HL-60/S4 treated with phorbol 12-myristate 13-acetate at 8.2 ng/mL for 4 days and 3 days (cell line): ENCODE results near the gene CD22.
"Not testable (repeated sequence)": the region's sequence is repeated elsewhere in the genome, so short reads cannot be mapped to it uniquely, and the experiment has no call there.

ENCODE experiments used
- in situ Hi-C: fragments of 300-500 bp; cut with MboI; formaldehyde crosslinking; loops from 2 replicates; pipeline ENCODE4 v1.15.0; 2022; ENCODE audit warnings: low sequenced_read_pairs

Gene CD22

DNA sequence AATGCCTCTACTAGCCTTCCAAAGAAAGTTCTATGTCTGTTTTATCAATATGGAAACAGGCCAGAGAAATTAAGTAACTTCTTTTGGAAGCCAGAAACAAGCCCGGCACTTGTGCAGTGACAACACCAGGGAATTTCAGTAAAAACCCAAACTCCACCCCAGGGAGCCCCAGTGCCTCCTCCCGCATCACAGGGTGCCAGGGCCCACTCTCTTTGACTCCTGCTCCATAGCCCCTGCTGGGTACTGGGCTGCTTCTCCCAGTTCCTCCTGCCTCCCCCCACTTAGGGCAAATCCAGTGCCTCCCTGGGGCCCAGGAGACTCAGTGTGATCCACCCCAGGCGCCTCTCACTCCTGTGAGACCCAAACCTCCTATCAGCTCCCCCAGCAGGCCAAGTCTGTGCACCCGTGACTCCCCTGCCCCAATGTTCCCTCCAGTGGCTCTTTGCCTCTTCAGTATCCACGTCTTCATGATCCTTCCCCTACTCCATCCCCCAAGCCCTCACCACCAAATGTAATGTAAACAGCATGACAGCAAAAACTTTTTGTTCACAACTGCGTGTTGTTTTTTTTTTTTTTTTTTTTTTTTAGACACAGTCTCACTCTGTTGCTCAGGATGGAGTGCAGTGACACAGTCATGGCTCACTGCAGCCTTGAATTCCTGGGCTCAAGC lies 26.9 kb downstream of the CD22 start:
- in situ Hi-C loops, result loop anchor here (5.0 kb wide), 1 partner anchor 111 kb away; no protein-coding TSS in a partner anchor

DNA sequence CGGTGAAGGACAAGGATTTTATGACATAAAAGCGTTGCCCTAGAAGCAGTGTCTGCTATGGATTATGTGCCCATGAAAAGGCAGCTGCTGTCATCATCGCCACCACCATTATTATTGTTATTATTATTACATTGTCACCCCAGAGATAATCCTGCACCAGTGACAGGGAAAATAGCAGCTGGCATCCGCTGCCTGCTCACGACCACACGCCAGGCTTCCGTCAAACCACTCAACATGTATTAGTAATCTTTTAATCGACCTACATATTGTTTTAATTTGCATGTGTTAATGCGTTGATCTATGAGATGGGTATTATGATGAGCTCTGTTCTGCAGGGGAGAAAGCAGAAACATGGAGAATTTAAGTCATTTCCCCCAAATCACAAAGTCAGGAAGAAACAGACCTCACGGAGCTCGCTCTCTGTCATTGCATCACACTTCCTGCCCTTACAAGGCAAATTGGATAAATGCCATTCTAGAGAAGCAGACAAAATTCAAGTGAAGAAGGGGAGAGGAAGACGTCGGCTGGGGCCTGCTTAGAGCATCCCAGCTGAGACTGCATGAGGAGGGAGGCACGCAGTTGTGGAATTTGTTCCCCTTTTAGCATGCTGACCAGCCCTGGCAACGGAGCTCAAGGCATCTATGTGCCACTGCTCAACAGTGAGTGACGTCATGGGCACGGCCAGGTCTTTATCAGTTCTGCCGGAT lies 29.0 kb downstream of the CD22 start, which contains the start of gene FFAR3:
Gene FFAR3 (plus strand): TSS at position 594 of the 707 bp plus-strand sequence. CDS start 431 bp downstream, outside the sequence.
- in situ Hi-C loops, result loop anchor here (5.0 kb wide), 1 partner anchor 109 kb away; no protein-coding TSS in a partner anchor

GRCh38 chr19:35358834-35359233 lies 29.8 kb downstream of the CD22 start:
- in situ Hi-C loops, result loop anchor here (5.0 kb wide), 1 partner anchor 108 kb away; no protein-coding TSS in a partner anchor

GRCh38 chr19:35359395-35359794 lies 30.4 kb downstream of the CD22 start:
- in situ Hi-C loops, result loop anchor here (5.0 kb wide), 1 partner anchor 108 kb away; no protein-coding TSS in a partner anchor

- in situ Hi-C loops, result not testable (repeated sequence)
Observed at GRCh38 chr19:35360081-35360480, 31.1 kb downstream of the CD22 start.

GRCh38 chr19:35360880-35361420 lies 32.0 kb downstream of the CD22 start:
- in situ Hi-C loops, result no loop called here

- in situ Hi-C loops, result no loop called here
Observed at GRCh38 chr19:35362261-35363000, 33.4 kb downstream of the CD22 start.

- in situ Hi-C loops, result no loop called here
Observed at GRCh38 chr19:35363001-35363590, 34.1 kb downstream of the CD22 start.

DNA sequence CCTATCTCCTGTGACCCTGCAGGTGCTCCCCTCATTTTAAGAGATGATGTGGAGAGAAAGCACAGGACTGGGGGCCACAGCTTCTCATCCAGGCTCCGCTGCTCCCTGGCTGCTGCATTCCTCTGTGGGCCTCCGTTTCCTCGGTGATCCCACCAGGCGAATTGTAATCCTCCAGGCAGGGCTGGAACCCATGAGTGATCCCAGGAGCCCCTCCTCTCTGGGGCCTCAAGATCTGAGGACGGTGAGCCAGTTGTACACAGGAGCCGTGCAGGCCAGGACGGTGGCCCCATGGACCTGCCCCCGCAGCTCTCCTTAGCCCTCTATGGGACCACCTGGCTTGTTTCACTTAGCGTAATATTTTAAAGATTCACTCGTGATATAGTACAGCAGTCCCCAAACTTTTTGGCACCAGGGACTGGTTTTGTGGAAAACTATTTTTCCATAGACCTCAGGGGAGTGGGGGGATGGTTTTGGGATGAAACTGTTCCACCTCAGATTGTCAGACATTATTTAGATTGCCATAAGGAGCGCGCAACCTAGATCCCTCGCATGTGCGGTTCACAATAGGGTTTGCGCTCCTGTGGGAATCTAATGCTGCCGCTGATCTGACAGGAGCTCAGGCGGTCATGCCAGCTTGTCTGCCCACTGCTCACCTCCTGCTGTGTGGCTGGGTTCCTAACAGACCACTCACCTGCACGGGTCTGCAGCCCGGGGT lies 34.9 kb downstream of the CD22 start:
- in situ Hi-C loops, result no loop called here

- in situ Hi-C loops, result no loop called here
Observed at GRCh38 chr19:35365303-35365702, 36.3 kb downstream of the CD22 start.

DNA sequence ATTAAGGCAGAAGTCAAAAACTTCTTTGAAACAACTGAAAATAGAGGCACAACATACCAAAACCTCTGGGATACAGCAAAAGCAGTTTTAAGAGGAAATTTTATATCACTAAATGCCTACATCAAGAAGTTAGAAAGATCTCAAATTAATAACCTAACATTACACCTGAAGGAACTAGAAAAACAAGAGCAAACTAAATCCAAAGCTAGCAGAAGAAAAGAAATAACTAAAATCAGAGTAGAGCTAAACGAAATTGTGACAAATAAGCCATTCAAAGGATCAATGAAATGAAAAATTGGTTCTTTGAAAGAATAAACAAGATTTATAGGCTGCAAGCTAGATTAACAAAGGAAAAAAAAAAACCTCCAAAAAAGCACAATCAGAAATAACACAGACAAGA lies 39.4 kb downstream of the CD22 start:
- in situ Hi-C loops, result no loop called here

GRCh38 chr19:35369522-35369921 lies 40.5 kb downstream of the CD22 start:
- in situ Hi-C loops, result no loop called here

- in situ Hi-C loops, result no loop called here
Observed at GRCh38 chr19:35370722-35371121, 41.7 kb downstream of the CD22 start, which contains the start of gene GPR42. TSS of gene GPR42 (plus strand) at chr19:35371068. CDS start at chr19:35371360, 292 bp downstream.

DNA sequence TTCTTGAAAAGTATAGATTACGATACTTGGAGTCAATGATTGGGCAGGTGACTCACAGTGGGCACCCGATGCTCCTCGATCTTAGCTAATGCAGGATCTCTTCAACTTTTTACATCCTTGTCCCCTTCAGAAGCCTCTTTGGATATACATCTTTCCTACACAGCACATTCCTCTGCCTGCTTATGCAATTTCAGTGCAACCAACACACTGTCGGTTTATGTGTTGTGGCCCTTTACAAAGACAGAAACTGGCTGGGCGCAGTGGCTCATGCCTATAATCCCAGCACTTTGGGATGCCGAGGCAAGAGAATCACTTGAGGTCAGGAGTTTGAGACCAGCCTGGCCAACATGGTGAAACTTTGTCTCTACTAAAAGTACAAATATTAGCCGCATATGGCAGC lies 44.5 kb downstream of the CD22 start:
- in situ Hi-C loops, result no loop called here

DNA sequence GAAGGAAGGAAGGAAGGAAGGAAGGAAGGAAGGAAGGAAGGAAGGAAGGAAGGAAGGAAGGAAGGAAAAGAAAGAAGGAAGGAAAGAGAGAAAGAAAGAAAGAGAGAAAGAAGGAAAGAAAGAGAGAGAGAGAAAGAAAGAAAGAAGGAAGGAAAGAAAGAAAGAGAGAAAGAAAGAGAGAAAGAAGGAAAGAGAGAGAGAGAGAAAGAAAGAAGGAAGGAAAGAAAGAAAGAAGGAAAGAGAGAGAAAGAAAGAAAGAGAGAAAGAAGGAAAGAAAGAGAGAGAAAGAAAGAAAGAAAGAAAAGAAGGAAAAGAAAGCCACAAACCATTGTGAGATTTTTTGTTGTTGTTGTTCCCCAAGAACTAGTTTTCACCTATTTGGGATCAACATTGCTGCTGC lies 45.0 kb downstream of the CD22 start:
- in situ Hi-C loops, result not testable (repeated sequence)

GRCh38 chr19:35375505-35376307 lies 46.7 kb downstream of the CD22 start:
- in situ Hi-C loops, result no loop called here

GRCh38 chr19:35377656-35378055 lies 48.7 kb downstream of the CD22 start:
- in situ Hi-C loops, result no loop called here

- in situ Hi-C loops, result no loop called here
Observed at GRCh38 chr19:35378356-35378755, 49.4 kb downstream of the CD22 start.

GRCh38 chr19:35379545-35379944 lies 50.6 kb downstream of the CD22 start:
- in situ Hi-C loops, result not testable (repeated sequence)
